Measurements from ENCODE around the gene RTP3. TPM values are rescaled to one million over a fixed set of nuclear protein-coding genes. Genes with fewer than 3 reads are reported as not detected.
"Not testable (repeated sequence)": the region's sequence is repeated elsewhere in the genome, so short reads cannot be mapped to it uniquely, and the experiment has no call there.

RTP3 gene
- total RNA-seq, 1 donor from 2014 or later = not detected

GRCh38 chr3:46491089-46492070, 6.4 kb upstream of the RTP3 start:
- TF ChIP-seq, protein P1, sequence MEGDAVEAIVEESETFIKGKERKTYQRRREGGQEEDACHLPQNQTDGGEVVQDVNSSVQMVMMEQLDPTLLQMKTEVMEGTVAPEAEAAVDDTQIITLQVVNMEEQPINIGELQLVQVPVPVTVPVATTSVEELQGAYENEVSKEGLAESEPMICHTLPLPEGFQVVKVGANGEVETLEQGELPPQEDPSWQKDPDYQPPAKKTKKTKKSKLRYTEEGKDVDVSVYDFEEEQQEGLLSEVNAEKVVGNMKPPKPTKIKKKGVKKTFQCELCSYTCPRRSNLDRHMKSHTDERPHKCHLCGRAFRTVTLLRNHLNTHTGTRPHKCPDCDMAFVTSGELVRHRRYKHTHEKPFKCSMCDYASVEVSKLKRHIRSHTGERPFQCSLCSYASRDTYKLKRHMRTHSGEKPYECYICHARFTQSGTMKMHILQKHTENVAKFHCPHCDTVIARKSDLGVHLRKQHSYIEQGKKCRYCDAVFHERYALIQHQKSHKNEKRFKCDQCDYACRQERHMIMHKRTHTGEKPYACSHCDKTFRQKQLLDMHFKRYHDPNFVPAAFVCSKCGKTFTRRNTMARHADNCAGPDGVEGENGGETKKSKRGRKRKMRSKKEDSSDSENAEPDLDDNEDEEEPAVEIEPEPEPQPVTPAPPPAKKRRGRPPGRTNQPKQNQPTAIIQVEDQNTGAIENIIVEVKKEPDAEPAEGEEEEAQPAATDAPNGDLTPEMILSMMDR (IDR thresholded peaks at IDR 0.05; ENCODE audit: unreplicated experiment) = no peak
- no peak for DNase-seq (ENCODE audit: low spot score, unreplicated experiment)
- Mint-ChIP-seq H3K36me3 (ENCODE audit: insufficient read depth) (peaks cover 1% of the 10 kb centered on the region), H3K27ac (no peak overlapping the region), H3K27me3 (peaks cover 3% of the 10 kb centered on the region), H3K4me3 (ENCODE audit: low read depth) (no peak overlapping the region), H3K9me3 (ENCODE audit: low read depth) (no peaks in the 10 kb centered on the region), H3K4me1 (ENCODE audit: low read depth) (peaks cover 13% of the 10 kb centered on the region)

GRCh38 chr3:46492890-46493547, 4.8 kb upstream of the RTP3 start:
- TF ChIP-seq, protein P1 (IDR thresholded peaks at IDR 0.05; ENCODE audit: unreplicated experiment) = no peak
- no peak overlapping the region for H3K4me3 Mint-ChIP-seq (ENCODE audit: low read depth)
- no peak for DNase-seq (ENCODE audit: low spot score, unreplicated experiment)
- no peak overlapping the region for H3K27ac Mint-ChIP-seq
- H3K4me1 Mint-ChIP-seq (ENCODE audit: low read depth) = peaks cover 11% of the 10 kb centered on the region
- peaks cover 1% of the 10 kb centered on the region for H3K36me3 Mint-ChIP-seq (ENCODE audit: insufficient read depth)
- H3K27me3 Mint-ChIP-seq = peaks cover 3% of the 10 kb centered on the region
- H3K9me3 Mint-ChIP-seq (ENCODE audit: low read depth) = no peaks in the 10 kb centered on the region

GRCh38 chr3:46494491-46494890, 3.3 kb upstream of the RTP3 start:
- H3K27me3 Mint-ChIP-seq; H3K4me1 Mint-ChIP-seq (ENCODE audit: low read depth); H3K9me3 Mint-ChIP-seq (ENCODE audit: low read depth); H3K36me3 Mint-ChIP-seq (ENCODE audit: insufficient read depth); H3K4me3 Mint-ChIP-seq (ENCODE audit: low read depth); H3K27ac Mint-ChIP-seq; DNase-seq (ENCODE audit: low spot score, unreplicated experiment): not testable (repeated sequence)

GRCh38 chr3:46495901-46496456, 1.8 kb upstream of the RTP3 start:
- TF ChIP-seq, protein P1 (IDR thresholded peaks at IDR 0.05; ENCODE audit: unreplicated experiment) = no peak
- no peak for DNase-seq (ENCODE audit: low spot score, unreplicated experiment)
- H3K4me1 Mint-ChIP-seq (ENCODE audit: low read depth) = peaks cover 5% of the 10 kb centered on the region
- H3K36me3 Mint-ChIP-seq (ENCODE audit: insufficient read depth) = peaks cover 1% of the 10 kb centered on the region
- no peaks in the 10 kb centered on the region for H3K9me3 Mint-ChIP-seq (ENCODE audit: low read depth)
- no peak overlapping the region for H3K27ac Mint-ChIP-seq
- no peak overlapping the region for H3K4me3 Mint-ChIP-seq (ENCODE audit: low read depth)
- peaks cover 3% of the 10 kb centered on the region for H3K27me3 Mint-ChIP-seq

- Mint-ChIP-seq H3K4me3 (ENCODE audit: low read depth) (no peak overlapping the region), H3K9me3 (ENCODE audit: low read depth) (no peaks in the 10 kb centered on the region), H3K36me3 (ENCODE audit: insufficient read depth) (peaks cover 1% of the 10 kb centered on the region), H3K27me3 (peaks cover 5% of the 10 kb centered on the region), H3K27ac (no peak overlapping the region), H3K4me1 (ENCODE audit: low read depth) (no peaks in the 10 kb centered on the region)
- TF ChIP-seq, protein P1 (IDR thresholded peaks at IDR 0.05; ENCODE audit: unreplicated experiment) = peak; percentile 49
- DNase-seq (ENCODE audit: low spot score, unreplicated experiment) = no peak
These were observed 825 bp upstream of the RTP3 start for GRCh38 chr3:46496746-46497555.

Measured in progenitor cell of endocrine pancreas (in vitro differentiated cells).